Measurements from ENCODE around the gene REX1BD.

REX1BD gene

DNA sequence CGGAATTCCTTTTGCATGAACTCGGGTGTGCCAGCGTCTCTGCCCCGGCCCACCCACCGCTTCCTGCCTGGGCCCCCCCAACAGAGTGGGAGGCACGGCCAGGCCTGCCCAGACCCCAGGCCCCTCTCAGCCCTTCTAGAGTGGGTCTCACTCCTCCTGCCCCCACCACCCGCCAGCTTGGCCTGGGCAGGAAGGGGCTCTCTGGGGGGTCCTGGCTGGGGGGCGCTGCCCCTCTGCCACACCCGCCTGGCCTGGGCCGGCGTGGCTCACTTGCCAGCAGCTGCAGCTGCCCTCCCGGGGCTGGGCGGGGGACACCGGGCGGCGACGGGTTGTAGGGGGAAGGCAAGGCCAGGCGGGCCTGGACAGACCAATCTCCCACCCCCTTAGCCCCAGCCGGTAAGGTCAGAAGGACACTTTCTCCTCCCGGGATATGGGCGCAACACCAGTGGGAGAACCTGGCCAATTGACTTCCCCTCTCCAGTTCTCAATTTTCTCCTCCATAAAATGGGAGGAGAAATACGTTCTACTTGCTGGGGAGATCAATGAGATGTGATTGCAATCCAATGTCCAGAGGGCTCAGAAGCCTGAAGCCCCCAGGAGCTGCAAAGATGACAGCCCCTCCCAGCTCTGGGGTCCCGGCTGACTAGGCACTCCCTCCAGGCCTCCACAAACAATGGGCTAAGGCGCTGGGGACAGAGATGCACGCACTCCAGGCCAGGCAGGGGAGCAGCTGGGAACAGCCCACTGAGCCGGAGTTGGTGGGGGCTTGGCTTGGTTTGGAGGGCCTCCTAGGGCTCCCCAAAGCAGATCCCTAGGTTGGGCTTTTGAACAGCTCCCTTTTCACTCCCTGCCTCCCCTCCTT is 15.6 kb downstream of the REX1BD start:
- DNase-seq = no peak

DNA sequence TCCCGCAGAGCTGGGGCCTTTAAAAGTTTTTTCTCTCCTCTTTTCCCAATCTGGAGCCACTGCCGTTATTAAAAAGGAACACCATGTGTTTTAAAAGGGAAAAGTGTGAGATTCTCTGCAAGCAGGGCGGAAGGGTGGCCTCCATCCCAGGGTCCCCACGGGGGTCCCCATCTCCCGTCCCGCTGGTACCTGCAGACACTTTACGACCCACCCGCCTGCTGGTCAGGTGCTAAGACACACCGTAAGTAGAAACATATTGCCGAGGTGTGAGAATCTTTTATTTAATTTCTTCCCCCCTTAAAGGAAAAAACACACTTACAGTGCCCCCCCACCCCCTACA is 16.2 kb downstream of the REX1BD start:
- DNase-seq = no peak

DNA sequence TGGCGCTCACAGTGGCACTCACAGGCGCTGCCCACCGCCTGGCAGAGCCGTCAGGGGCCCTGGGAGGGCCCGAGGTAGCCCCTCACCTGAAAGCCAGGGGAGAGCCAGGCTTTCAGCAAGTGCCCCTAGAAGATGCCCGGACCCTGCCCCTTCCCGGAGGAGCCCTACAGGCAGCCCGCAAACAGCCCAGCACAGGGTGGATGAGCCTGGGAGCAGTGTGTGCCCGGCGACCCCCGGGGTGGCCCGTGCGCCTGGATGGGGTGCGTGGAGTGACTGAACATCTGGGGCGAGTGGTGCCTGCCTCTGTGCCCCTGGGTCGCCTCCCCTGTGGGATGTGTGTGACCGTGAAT is 16.6 kb downstream of the REX1BD start:
- no peak for DNase-seq

DNA sequence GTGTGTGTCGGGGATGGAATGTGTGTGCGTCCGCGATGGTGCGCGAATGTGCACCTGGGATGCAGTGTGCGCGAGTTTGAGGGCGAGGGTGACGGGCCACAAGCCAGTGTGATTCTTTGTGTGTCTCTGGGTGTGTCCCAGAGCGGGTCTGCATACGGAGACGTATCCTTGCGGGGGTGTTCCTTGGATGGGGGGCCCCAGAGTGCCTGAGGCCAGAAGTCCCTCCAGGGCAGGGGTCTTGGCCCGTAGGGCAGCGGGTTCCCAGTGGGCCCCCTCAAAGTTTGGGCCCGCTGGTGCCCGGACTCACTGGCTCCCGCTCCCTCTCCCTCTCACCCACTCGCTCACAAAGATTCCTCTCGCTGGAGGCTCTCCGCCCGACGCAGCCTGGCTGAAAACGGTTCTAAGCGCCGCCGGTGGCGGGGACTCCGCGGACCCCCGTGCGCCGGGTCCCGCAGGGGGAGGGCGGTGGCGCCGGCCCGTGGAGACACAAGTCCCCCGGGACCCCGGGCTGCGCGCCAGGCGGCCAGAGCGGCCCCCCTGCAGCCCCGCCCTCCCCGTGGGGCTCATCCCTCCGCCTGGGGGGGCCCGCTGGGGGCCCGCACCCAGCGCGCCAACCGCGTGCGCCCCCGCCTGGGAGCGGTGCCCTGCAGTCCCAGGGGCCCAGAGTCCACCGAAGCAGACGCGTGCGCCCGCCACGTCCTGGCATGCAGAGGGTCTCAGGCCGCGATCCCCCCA is 17.1 kb downstream of the REX1BD start:
- DNase-seq = no peak

DNA sequence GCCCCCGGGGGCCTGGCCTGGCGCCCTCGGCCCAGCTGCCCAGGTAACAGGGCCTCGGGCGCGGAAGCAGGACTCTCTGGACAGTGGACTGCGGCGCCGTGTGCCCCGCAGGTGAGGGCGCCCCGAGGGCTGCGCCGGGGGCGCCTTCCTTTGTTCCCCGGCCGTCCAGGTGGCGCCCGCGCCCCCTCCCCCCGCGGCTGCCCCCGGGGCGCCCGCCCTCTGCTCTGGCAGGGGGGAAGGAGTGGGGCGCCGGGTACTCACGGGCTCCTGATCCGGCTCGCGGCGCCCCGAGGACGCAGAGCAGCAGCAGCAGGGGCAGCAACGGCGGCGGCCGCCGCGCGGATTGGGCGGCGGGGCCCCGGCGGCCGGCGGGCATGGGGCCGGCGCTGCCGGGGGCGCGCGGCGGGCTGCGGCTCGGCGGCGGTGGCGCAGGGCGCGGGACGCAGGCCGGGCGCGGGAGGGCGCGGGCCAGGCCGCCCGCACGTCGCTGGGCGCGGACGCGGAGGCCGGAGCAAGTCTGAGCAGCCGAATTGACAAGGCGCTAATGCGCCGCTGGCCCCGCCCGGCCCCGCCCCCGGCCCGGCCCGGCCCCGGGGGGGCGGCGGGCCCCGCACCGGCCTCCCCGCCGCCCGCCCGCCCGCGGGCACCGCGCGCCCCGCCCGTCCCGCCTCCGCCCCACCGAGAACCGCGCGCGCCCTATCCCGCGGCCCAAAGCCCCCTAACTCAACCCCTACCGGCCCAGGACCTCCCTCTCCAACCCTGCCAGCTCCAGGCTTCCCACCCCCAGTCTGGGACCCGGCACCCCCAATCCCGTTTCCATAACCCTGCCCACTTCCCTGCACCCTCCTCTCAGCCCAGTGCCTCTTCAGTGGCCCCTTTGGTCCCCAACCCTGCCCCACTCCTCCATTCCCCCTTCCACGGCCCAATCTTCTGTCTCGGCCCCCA is 18.0 kb downstream of the REX1BD start, which contains the start of gene CRLF1:
CRLF1 (minus strand) TSS at position 519 of the 945 bp plus-strand sequence; CDS start at position 376, 143 bp downstream.
- DNase-seq = no peak

DNA sequence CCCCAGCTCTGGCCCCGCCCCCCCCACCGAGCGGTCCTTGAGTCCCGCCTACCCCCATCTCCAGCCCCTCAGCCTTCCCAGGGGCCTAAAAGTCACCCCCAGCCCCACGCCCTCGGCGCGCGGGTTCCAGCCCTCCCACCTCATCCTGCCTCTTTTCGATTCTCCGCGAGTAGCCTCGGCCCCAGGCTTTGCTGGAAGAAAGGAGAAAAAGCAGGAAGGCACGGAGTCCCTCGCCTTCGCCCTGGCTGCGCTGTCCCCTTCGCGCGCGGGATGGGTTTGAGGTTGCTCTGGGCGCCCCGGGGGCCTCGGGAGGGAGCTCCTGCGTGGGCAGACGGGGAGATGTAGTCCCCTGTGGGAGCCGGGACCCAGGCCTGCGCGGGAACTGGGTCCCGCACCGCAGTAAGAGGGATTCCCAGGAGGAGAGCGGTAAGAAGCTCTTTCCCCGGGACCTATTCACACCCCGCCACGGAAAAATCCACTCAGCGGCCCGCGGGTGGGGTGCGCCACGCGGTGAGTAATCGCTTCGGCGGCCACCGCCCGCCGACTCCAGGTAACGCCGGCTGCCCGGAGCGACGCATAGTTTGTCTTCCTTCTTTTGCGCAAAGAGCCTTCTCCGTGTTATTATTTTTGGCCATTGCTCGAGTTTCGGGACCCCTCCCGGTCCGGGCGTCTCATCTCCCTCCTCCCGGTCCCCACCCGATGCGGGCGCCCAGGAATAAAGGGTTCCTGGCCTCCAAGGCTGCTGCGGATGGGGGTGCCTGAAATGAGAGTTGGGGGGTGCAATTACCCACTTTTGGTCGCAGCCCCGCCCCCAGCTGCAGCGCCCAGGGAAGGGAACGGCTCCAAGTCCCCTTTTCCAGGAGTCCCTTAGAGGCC is 18.9 kb downstream of the REX1BD start:
- DNase-seq = no peak

DNA sequence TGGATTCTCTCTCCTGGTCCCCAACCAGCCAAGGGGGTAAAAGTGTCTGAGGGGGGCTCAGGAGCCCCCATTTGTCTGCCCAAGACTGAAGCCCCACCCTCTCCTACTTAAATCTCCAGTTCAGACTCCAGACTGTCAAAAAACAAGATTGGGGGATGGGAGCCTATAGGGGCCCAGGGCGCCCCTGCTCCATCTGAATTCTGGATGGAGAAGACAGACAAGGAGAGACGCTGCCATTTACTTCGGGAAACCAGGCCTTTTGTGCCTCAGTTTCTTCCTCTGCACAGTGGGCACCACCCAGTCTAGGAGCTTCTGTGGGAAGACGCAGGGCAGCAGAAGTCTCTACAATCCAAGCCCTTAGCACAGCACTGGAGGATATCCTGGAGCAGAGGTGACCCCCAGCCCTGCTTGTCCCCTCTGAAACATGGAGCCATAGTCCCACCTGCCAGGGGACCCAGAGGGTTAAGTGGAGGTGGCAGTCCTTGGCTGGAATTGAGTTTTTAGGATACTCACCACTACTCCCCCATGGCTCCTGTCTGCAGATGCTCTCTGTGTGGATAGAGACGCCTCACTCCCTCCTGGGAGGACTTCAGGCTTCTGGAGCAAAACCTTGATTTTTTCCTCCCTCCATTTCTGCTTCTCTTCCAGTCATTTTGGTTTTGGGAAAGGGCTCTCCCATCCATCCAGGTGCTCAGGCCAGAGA is 19.7 kb downstream of the REX1BD start:
- no peak for DNase-seq

DNA sequence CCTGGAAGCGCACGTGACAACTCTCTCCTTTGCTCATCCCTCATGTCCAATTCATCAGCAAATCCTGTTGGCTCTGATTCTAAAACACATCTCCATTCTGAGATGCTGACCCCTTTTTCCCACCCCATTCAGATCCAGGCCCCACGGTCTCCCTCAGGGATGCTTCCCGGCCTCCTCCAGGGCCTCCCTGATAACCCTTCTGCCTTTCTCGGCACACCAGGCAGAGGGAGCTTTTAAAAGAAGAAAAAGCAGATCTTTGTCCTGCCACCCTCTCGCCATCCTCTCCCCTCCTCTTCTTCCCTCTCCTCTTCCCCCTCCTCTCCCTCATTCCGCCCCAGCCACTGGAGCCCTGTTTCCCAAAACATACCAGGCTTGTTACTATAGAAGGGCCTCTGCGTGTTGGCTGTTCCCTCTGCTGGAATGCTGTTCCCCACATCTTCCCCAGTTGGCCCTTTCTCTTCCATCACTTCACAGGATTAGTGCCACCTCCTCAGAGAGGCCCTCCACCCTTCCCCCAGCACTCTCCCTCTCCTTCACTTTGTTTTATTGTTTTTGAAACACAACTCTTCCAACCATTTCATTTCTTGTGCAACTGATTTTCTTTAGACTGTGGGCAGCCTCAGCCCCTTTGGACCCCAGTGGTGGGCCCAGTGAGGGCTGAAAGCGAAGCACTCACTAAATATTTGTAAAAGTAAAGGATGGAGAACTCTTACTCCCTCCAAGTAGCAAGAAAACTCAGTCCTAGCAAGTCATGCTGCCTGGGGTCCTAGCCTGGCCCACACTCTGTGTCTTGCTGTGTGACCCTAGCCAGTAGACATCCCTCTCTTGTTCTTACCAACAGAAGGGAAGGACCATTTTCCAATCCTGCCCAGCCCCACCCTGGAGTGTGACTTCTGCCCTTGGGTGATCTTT is 20.5 kb downstream of the REX1BD start:
- no peak for DNase-seq

DNA sequence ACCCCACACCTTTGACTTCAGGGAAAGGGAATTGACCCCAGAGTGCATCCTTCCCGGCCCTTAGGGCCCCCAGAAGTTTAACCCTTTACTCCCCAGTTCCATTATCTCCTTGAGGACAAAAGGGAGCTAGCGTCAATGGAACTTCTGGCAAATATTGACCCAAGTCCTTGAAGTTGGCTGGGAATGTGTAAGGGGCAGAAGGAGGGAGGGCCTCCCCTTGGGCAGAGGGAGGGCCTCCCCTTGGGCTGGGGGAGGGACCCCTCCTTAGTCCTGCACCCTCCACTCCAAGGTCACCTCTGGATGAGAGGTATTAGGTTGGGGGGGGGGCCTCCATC is 21.1 kb downstream of the REX1BD start:
- no peak for DNase-seq

DNA sequence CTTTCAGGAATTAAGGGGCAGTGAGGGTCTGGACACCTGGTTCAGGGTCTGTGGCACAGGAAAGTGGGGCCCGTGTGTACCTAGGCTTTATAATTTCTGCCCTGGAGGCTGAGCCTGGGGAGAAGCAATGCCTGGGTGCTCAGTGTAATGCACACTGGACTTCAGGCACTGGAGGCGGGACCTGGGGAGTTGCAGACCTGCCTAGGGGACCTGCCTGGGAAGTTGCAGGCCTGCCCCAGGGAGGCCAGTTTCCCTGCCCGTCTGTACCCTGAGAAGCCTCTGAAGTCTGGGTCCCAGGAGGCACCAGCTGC is 21.6 kb downstream of the REX1BD start:
- no peak for DNase-seq

DNA sequence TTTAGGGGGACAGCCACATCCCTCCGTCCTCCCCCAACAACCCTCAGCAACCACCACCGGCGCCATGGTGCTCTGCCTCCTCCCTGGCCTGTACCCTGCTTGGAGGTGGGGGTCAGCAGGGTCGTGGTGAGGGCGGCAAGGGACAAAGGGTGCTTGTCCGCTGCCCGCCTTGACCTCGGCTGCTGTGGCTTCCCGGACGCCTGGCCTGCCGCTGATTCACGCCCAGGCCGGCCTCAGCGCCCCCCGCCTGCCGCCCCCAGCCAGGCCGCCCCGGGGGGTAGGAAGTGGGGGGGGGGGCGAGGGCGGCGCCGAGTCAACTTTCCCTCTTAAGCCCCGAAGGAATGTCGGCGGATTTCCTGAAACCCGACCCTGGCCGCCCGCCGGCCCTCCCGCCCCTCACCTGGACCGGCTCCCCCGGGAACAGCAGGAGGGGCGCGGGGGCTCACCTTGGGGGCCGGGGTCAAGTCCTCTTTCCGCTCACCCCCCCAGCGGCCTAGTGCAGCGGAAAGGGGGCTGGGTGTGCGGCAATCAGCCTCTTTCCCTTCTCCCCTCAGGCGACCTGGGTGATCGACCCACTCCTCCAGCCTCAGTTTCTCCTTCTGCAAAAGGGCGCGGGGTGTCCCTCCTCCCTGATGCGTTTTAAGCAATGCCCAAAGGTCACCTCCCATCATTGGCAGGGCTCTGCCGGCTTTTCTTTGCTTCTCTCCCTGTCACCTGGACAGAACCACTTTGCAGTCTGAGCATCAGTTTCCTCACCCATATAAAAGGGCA is 22.1 kb downstream of the REX1BD start:
- no peak for DNase-seq

DNA sequence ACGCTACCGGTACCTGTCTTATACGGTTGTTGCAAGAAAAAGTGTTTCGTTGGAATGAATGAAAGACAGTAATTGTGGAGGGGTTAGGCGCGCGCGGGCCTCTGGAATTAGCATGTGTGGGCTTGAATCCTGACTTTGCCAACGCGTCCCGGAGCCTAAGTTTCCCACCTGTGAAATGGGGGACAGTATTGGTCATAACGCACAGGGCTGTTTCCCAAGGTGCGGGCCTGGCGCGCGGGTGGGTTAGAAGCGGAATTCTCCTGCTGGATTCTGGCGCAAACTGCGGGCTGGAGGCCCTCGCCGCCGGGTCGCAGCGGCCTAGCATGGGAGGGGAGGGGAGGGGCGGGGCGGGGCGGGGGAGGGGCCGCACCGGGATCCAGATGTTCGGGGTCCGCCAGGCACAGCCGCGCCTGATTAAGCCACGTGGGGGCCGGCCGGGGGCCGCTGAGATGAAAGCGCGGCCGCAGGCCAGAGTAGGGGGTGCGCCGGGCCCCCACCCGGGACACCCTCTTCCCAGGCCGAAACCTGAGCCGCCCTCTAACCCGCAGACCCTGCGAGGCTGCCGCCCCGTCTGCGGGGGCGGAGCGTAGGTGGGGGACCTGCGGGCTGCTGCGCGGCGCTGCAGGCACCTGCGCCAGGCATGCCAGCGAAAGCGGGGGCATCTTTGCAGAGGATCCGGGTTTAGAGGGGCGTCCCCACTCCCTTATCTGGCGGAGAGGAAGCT is 22.9 kb downstream of the REX1BD start:
- no peak for DNase-seq

DNA sequence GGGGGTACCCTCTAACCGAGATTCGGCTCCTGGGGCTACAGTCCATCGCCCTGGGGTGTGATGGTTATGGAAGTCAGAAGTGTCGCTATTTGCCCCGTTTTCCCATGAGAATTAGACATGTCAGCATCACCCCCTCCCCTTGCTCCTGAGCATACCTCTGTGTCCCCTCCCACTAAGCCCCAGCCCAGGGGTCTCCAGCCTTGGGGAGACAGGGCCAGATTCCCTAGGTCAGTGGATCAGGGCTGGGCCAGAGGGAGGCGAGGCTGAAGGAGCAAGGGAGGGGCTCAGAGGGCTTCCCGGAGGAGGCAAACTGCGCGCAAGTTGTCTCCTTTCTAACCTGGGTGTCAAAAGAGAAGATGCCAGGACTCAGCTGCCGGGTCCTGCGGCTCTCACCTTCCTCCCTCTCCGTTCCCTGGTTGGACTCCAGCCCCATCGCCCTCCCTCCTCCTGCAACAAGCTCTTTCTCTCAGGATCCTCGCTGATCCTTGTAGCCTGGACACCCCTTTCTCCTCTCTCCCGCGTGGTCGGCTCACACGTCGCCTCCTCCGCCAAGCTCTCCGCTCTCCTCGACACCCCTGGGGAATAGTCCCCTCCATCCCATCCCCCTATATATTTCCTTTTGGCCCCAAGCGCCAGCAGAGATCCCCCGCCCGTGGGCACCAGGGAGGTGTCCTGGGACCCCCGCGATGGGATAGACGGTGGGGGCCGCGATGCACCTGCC is 23.6 kb downstream of the REX1BD start:
- peak; percentile 10 for DNase-seq

DNA sequence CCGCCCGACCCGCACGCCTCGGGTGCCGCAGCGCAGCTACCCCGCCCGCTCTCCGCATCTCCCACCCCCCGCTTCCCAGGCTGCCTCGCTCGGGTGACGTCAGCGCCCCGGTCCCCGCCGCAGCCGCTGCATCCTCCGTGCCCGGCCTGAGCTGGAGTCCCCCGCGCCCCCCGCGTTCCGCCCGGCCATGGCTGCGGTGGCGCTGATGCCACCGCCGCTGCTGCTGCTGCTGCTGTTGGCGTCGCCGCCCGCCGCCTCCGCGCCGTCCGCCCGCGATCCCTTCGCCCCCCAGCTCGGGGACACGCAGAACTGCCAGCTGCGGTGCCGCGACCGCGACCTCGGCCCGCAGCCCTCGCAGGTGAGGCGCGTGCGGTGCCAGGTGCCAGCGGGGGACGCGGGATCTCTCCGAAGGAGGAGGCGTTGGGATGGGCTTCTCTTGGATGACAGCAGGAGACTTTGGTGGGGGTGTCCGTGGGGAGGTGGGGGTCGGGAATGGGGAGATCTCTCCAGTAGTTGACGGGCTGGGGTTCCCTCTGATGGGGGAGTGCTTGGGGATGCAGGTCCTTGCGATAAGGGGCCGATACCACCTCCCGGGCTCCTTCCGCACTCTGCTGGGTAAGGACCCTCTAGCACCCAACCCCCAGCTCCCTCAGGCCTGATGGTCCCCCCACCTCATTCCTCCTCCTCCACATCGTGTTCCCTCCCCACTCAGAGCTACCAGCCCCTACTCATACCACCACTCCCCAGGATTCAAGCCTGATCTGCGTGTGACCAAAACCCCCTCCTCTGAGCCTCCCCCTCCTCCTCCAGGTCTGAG is 24.4 kb downstream of the REX1BD start, which contains the start of gene TMEM59L:
TMEM59L (plus strand) TSS at position 99 of the 817 bp plus-strand sequence; CDS start at position 188, 89 bp downstream.
- DNase-seq = peak; percentile 3

DNA sequence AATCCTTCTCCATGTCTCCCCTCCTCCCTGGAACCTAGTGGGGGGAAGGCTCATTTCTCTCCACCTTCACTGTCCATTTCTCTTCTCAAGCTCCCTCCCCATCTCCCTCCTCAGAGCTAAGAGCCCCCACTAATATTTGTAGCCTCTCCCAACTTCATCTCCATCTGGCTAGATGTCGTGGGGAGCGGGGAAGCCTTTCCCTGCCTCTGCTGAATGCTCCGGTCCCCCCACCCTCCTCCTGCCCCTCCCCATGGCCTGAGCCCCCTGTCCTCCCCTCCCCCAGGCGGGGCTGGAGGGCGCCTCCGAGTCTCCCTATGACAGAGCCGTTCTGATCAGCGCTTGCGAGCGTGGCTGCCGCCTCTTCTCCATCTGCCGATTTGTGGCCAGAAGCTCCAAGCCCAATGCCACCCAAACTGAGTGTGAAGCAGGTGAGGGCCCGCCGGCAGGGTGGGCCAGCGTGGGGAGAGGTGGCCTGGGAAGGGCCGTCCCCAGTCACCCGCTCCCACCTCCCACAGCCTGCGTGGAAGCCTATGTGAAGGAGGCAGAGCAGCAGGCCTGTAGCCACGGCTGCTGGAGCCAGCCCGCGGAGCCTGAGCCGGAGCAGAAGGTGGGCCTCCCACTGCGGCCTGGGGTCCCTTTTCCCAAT is 25.1 kb downstream of the REX1BD start:
- DNase-seq = no peak

DNA sequence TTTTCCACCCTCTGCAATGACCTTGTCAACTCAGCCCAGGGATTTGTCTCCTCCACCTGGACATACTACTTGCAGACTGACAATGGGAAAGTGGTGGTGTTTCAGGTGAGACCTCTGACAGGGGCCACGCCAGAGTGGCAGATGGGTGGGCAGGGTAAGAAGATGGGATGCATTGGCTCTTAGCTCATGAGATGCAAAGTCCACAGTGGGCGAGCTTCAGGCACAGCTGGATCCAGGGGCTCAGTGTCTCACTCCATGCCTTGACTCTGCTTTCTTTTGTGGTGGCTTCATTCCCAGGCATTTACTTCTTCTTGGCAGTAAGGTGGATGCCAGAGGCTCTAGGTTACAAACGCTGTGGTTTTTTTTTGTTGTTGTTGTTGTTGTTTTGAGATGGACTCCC is 27.4 kb downstream of the REX1BD start:
- DNase-seq = no peak

DNA sequence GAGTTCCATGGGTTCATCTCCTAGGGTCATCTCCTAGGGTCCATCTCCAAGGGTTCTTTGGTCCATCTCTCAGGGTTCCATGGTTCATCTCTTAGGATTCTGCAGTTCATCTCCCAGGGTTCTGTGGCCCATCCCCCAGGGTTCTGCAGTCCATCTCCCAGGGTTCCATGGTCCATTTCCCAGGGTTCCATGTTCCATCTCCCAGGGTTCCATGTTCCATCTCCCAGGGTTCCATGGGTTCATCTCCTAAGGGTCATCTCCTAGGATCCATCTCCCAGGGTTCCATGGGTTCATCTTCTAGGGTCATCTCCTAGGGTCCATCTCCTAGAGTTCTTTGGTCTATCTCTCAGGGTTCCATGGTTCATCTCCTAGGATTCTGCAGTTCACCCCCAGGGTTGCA is 29.0 kb downstream of the REX1BD start:
- no peak for DNase-seq
